SK-N-SH (cell line): ENCODE results near the gene TMEM123. TPM values are rescaled to one million over a fixed set of nuclear protein-coding genes. Genes with fewer than 3 reads are reported as not detected.

ENCODE experiments used
- CTCF ChIA-PET: fragments of 300-600, 350-600 bp; formaldehyde crosslinking; extraction: SDS; loops from one replicate; lab custom pipeline; 2021; lab: Yijun Ruan, JAX
- POLR2A ChIA-PET: fragments of 350-600 bp; sonication (Branson Sonifier 250); formaldehyde crosslinking; extraction: SDS; loops from one replicate; lab custom pipeline; 2020; ENCODE audit warnings: antibody characterized with exemption, inconsistent platforms; lab: Yijun Ruan, JAX
- DNase-seq: peaks from one replicate; pipeline ENCODE4 v3.0.0; 2012
- H2AFZ ChIP-seq: fragments of 200-600 bp; sonication (generic); 2 replicates; pipeline ENCODE4 v1.8.1; 2016; ENCODE audit warnings: antibody characterized with exemption, mild to moderate bottlenecking, low read depth
- H3F3A ChIP-seq: fragments of 200-600 bp; sonication (generic); replicated peaks from 2 replicates; pipeline ENCODE3; 2016; ENCODE audit warnings: antibody characterized with exemption, mild to moderate bottlenecking; ENCODE audit not compliant: insufficient read depth
- H3K27ac ChIP-seq, 2 experiments: fragments of 200-500 bp in 1 of 2; fragments of 200-600 bp in 1 of 2; sonication (Bioruptor generic) in 1 of 2; sonication (generic), shearing (Covaris generic) in 1 of 2; 2 replicates each; pipeline versions ENCODE4 v1.5.1 to v1.6.1; 2014 to 2016; ENCODE audit warnings: low read depth in 2 of 2, inconsistent platforms in 1 of 2, low read length in 1 of 2, mild to moderate bottlenecking in 1 of 2, mixed read lengths in 1 of 2
- H3K27me3 ChIP-seq: fragments of 200-600 bp; sonication (generic), shearing (Covaris generic); 2 replicates; pipeline ENCODE4 v1.6.1; 2016; ENCODE audit warnings: mixed run types; ENCODE audit not compliant: insufficient read depth
- H3K36me3 ChIP-seq, 2 experiments: fragments of 200-500 bp in 1 of 2; fragments of 200-600 bp in 1 of 2; sonication (Bioruptor generic) in 1 of 2; sonication (generic) in 1 of 2; replicated peaks in 1 of 2; 2 replicates each; pipeline versions ENCODE3 to v1.5.1; 2014 to 2016; ENCODE audit warnings: low read length in 1 of 2, mild to moderate bottlenecking in 1 of 2; ENCODE audit not compliant: insufficient read depth in 2 of 2, control insufficient read depth in 1 of 2
- H3K4me1 ChIP-seq, 2 experiments: fragments of 200-500 bp in 1 of 2; fragments of 200-600 bp in 1 of 2; sonication (Bioruptor generic) in 1 of 2; sonication (generic), shearing (Covaris generic) in 1 of 2; 2 replicates each; pipeline versions ENCODE4 v1.5.1 to v1.6.1; 2014 to 2016; ENCODE audit warnings: low read depth in 1 of 2, low read length in 1 of 2, mixed run types in 1 of 2; ENCODE audit not compliant: insufficient read depth in 2 of 2, control insufficient read depth in 1 of 2
- H3K4me2 ChIP-seq: fragments of 200-600 bp; sonication (generic), shearing (Covaris generic); 2 replicates; pipeline ENCODE4 v1.6.1; 2017; ENCODE audit warnings: mixed run types
- H3K4me3 ChIP-seq, 2 experiments: fragments of 200-500 bp in 1 of 2; fragments of 200-600 bp in 1 of 2; sonication (Bioruptor generic) in 1 of 2; sonication (generic), shearing (Covaris generic) in 1 of 2; 2 replicates each; pipeline versions ENCODE4 v1.5.1 to v1.8.1; 2014 to 2016; ENCODE audit warnings: low read depth in 2 of 2, inconsistent platforms in 1 of 2, low read length in 1 of 2, mild to moderate bottlenecking in 1 of 2, mixed read lengths in 1 of 2, moderate library complexity in 1 of 2
- H3K79me2 ChIP-seq: fragments of 200-600 bp; sonication (generic); 2 replicates; pipeline ENCODE4 v1.8.1; 2017; ENCODE audit warnings: mild to moderate bottlenecking; ENCODE audit not compliant: insufficient read depth
- H3K9ac ChIP-seq: fragments of 200-600 bp; sonication (generic); 2 replicates; pipeline ENCODE4 v1.6.1; 2017; ENCODE audit warnings: mixed run types
- H3K9me2 ChIP-seq: fragments of 200-600 bp; sonication (generic); 2 replicates; pipeline ENCODE4 v1.6.1; 2017; ENCODE audit warnings: mixed run types
- H3K9me3 ChIP-seq: fragments of 200-600 bp; sonication (generic); 2 replicates; pipeline ENCODE4 v1.6.1; 2017; ENCODE audit warnings: mixed run types, mild to moderate bottlenecking, moderate library complexity
- H4K20me1 ChIP-seq: fragments of 200-600 bp; sonication (generic); 2 replicates; pipeline ENCODE4 v1.6.1; 2017; ENCODE audit warnings: mild to moderate bottlenecking, mixed run types; ENCODE audit not compliant: insufficient read depth
- CHD2 ChIP-seq: fragments of 150-350 bp; IDR thresholded peaks from 2 replicates; pipeline ENCODE4 v1.6.1; 2018; ENCODE audit warnings: low read length; ENCODE audit not compliant: partially characterized antibody
- ELF1 ChIP-seq: IDR thresholded peaks from 2 replicates; pipeline ENCODE4 v1.4.0; 2012
- EP300 ChIP-seq, 2 experiments: IDR thresholded peaks; 2 replicates each; pipeline versions ENCODE4 v1.4.0 to v1.6.1; 2012; ENCODE audit warnings: borderline replicate concordance in 1 of 2, low read depth in 1 of 2, low read length in 1 of 2
- EZH2phosphoT487 ChIP-seq: fragments of 200-600 bp; sonication (generic); IDR thresholded peaks from 2 replicates; pipeline ENCODE4 v1.6.1; 2017; ENCODE audit warnings: low read depth, mixed run types, mild to moderate bottlenecking, antibody characterized with exemption, moderate library complexity, borderline replicate concordance
- FOSL2 ChIP-seq: IDR thresholded peaks from 2 replicates; pipeline ENCODE4 v1.4.0; 2012; ENCODE audit warnings: low read depth, mild to moderate bottlenecking, moderate library complexity, borderline replicate concordance
- FOXM1 ChIP-seq: IDR thresholded peaks from 2 replicates; pipeline ENCODE4 v1.4.0; 2012; ENCODE audit warnings: low read depth, mild to moderate bottlenecking
- MEF2A ChIP-seq: IDR thresholded peaks from 2 replicates; pipeline ENCODE4 v1.4.0; 2012; ENCODE audit warnings: low read depth, borderline replicate concordance
- NRF1 ChIP-seq: IDR thresholded peaks from 2 replicates; pipeline ENCODE4 v1.6.1; 2012; ENCODE audit warnings: low read depth, mild to moderate bottlenecking, low read length
- RXRA ChIP-seq: IDR thresholded peaks from 2 replicates; pipeline ENCODE4 v1.4.0; 2012; ENCODE audit warnings: low read depth, mild to moderate bottlenecking, borderline replicate concordance
- SIN3A ChIP-seq: IDR thresholded peaks from 2 replicates; pipeline ENCODE4 v1.6.1; 2012; ENCODE audit warnings: low read depth, mild to moderate bottlenecking, low read length, moderate library complexity, borderline replicate concordance
- TAF1 ChIP-seq: IDR thresholded peaks from 2 replicates; pipeline ENCODE4 v1.6.1; 2012; ENCODE audit warnings: low read depth, mild to moderate bottlenecking, low read length, moderate library complexity, borderline replicate concordance
- TCF12 ChIP-seq: IDR thresholded peaks from 2 replicates; pipeline ENCODE4 v1.4.0; 2012
- YY1 ChIP-seq: IDR thresholded peaks from 2 replicates; pipeline ENCODE4 v1.4.0; 2012; ENCODE audit warnings: low read depth, mild to moderate bottlenecking
- WGBS: methylation state at CpG from one replicate; pipeline ENCODE4 v1.1.6; 2017; ENCODE audit warnings: low lambda C conversion rate; 5-methylcytosine and 5-hydroxymethylcytosine counted together
- polyA plus RNA-seq, 3 experiments: library from polyadenylated mRNA; depleted of rRNA; stranded (reverse); fragments of >200 nt; gene quantifications; 2 replicates each; pipeline ENCODE4 v1.2.3, GENCODE V29; 2012
- TF ChIP-seq, protein P1 (sequence below): fragments of 200-600 bp; sonication (generic); IDR thresholded peaks from 2 replicates; pipeline ENCODE4 v1.6.1; 2017; ENCODE audit warnings: antibody characterized with exemption, mild to moderate bottlenecking, moderate library complexity
- TF ChIP-seq, protein P2 (sequence below): fragments of 150-350 bp; IDR thresholded peaks from 2 replicates; pipeline ENCODE4 v1.6.1; 2016; ENCODE audit warnings: mild to moderate bottlenecking, low read depth, low read length
- TF ChIP-seq, protein P3 (sequence below): fragments of 150-350 bp; IDR thresholded peaks from 2 replicates; pipeline ENCODE4 v1.6.1; 2017; ENCODE audit warnings: antibody characterized with exemption, low read length, low read depth, borderline replicate concordance
- TF ChIP-seq, protein P4 (sequence below): IDR thresholded peaks from 2 replicates; pipeline ENCODE4; 2012
- TF ChIP-seq, protein P5 (sequence below): IDR thresholded peaks from 2 replicates; pipeline ENCODE4 v1.4.0; 2012; ENCODE audit warnings: low read depth, borderline replicate concordance
- TF ChIP-seq, protein P6 (sequence below): IDR thresholded peaks from 2 replicates; pipeline ENCODE4 v1.4.0; 2012; ENCODE audit warnings: low read depth, borderline replicate concordance

The TMEM123 gene
- polyA plus RNA-seq, 1 of the 3 experiments (the other 2 are of a cell fraction) = 86.1 TPM

DNA sequence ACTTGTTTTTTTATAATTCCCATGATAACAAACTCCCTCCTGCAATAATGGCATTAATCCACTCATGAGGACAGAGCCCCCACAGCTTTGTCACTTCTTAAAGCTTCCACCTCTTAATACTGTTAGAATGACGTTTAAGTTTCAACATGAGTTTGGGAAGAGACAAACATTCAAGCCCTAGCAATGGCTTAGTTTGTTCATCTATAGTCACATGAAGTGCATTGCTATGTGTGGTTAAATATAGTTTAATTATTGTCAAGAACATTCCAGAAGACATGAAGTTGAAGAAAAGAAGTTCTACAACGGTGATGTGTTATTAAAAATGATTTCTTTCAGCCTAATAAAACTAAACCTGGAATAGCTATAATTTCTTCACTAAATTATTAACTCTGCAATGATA is 47.4 kb upstream of the TMEM123 start:
- H3F3A ChIP-seq = no peaks in the 10 kb centered on the region
- H3K9ac ChIP-seq = no peak overlapping the region
- H3K27me3 ChIP-seq = no peaks in the 10 kb centered on the region
- peaks cover 0 to 2% of the 10 kb centered on the region in 2 experiments; a peak in 1 of 4 replicates for H3K4me1 ChIP-seq
- TF ChIP-seq TAF1 = no peak
- TF ChIP-seq, protein P1, sequence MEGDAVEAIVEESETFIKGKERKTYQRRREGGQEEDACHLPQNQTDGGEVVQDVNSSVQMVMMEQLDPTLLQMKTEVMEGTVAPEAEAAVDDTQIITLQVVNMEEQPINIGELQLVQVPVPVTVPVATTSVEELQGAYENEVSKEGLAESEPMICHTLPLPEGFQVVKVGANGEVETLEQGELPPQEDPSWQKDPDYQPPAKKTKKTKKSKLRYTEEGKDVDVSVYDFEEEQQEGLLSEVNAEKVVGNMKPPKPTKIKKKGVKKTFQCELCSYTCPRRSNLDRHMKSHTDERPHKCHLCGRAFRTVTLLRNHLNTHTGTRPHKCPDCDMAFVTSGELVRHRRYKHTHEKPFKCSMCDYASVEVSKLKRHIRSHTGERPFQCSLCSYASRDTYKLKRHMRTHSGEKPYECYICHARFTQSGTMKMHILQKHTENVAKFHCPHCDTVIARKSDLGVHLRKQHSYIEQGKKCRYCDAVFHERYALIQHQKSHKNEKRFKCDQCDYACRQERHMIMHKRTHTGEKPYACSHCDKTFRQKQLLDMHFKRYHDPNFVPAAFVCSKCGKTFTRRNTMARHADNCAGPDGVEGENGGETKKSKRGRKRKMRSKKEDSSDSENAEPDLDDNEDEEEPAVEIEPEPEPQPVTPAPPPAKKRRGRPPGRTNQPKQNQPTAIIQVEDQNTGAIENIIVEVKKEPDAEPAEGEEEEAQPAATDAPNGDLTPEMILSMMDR = no peak
- TF ChIP-seq RXRA = no peak
- TF ChIP-seq CHD2 = no peak
- no peak for TF ChIP-seq EZH2phosphoT487
- no peak for TF ChIP-seq FOSL2
- TF ChIP-seq, protein P2, sequence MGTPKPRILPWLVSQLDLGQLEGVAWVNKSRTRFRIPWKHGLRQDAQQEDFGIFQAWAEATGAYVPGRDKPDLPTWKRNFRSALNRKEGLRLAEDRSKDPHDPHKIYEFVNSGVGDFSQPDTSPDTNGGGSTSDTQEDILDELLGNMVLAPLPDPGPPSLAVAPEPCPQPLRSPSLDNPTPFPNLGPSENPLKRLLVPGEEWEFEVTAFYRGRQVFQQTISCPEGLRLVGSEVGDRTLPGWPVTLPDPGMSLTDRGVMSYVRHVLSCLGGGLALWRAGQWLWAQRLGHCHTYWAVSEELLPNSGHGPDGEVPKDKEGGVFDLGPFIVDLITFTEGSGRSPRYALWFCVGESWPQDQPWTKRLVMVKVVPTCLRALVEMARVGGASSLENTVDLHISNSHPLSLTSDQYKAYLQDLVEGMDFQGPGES = no peak
- H3K4me3 ChIP-seq = no peak overlapping the region
- no peaks in the 10 kb centered on the region for H3K36me3 ChIP-seq
- no peaks in the 10 kb centered on the region for H3K9me2 ChIP-seq
- no peak overlapping the region for H3K27ac ChIP-seq
- H4K20me1 ChIP-seq = no peaks in the 10 kb centered on the region
- H3K9me3 ChIP-seq = no peaks in the 10 kb centered on the region
- no peaks in the 10 kb centered on the region for H3K79me2 ChIP-seq
- H3K4me2 ChIP-seq = no peak overlapping the region
- ChIA-PET POLR2A (no interaction called here), CTCF (interaction anchor here (0.7 to 3.2 kb wide), 4 partner anchors 9 to 158 kb away, joined by 3 to 13 read pairs (median 7); no protein-coding TSS in a partner anchor)
- no peak for DNase-seq
- WGBS = 34% methylated on average over 2 of the region's 2 CpGs
- no peak overlapping the region for H2AFZ ChIP-seq

DNA sequence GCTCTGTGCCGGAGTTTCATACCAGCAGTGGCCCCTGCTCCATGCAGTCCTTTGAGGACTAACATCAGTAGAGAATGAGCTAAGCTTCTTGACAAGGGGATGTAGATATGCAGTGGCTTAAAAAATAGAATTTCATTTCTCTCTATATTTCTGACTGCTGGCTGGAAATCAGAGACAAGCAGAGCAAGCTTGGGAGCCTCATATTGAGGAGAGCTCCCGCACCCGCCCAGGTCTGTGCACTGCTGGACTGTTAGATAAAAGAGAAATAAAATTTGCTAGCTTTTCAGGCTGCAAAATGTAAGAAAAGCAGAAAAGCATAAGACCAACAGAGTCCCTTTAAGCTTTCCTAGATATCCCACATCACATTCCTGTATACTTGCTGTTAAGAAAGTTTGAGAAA is 46.6 kb upstream of the TMEM123 start:
- Histone ChIP-seq H3K4me1 (peaks cover 0 to 2% of the 10 kb centered on the region in 2 experiments; a peak in 1 of 4 replicates), H3K9me2 (no peaks in the 10 kb centered on the region), H2AFZ (no peak overlapping the region), H3K27ac (no peak overlapping the region), H3K27me3 (no peaks in the 10 kb centered on the region), H3K36me3 (no peaks in the 10 kb centered on the region), H3K4me2 (no peak overlapping the region), H3K9me3 (no peaks in the 10 kb centered on the region), H4K20me1 (no peaks in the 10 kb centered on the region), H3K4me3 (no peak overlapping the region), H3F3A (peaks cover 3% of the 10 kb centered on the region), H3K9ac (no peak overlapping the region), H3K79me2 (no peaks in the 10 kb centered on the region)
- POLR2A ChIA-PET = interaction anchor here (0.7 kb wide), 1 partner anchor 132 kb away, joined by 6 read pairs; no protein-coding TSS in a partner anchor
- WGBS = 89% methylated on average over 3 of the region's 3 CpGs
- CTCF ChIA-PET = interaction anchor here (0.7 to 3.2 kb wide), 5 partner anchors 8 to 211 kb away, joined by 3 to 13 read pairs (median 7); no protein-coding TSS in a partner anchor
- no peak for DNase-seq
- TF ChIP-seq TCF12 = no peak
- TF ChIP-seq FOXM1 = no peak
- TF ChIP-seq RXRA = no peak
- no peak for TF ChIP-seq SIN3A
- no peak for TF ChIP-seq ELF1
- TF ChIP-seq, protein P3, sequence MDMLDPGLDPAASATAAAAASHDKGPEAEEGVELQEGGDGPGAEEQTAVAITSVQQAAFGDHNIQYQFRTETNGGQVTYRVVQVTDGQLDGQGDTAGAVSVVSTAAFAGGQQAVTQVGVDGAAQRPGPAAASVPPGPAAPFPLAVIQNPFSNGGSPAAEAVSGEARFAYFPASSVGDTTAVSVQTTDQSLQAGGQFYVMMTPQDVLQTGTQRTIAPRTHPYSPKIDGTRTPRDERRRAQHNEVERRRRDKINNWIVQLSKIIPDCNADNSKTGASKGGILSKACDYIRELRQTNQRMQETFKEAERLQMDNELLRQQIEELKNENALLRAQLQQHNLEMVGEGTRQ = no peak
- no peak for TF ChIP-seq TAF1
- no peak for TF ChIP-seq FOSL2
- no peak for TF ChIP-seq EP300 (IDR thresholded peaks at IDR 0.05; ENCODE audit: borderline replicate concordance in 1 of 2, low read depth in 1 of 2, low read length in 1 of 2)
- no peak for TF ChIP-seq MEF2A
- TF ChIP-seq, protein P4, sequence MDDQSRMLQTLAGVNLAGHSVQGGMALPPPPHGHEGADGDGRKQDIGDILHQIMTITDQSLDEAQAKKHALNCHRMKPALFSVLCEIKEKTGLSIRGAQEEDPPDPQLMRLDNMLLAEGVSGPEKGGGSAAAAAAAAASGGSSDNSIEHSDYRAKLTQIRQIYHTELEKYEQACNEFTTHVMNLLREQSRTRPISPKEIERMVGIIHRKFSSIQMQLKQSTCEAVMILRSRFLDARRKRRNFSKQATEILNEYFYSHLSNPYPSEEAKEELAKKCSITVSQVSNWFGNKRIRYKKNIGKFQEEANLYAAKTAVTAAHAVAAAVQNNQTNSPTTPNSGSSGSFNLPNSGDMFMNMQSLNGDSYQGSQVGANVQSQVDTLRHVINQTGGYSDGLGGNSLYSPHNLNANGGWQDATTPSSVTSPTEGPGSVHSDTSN = no peak
- TF ChIP-seq, protein P5, sequence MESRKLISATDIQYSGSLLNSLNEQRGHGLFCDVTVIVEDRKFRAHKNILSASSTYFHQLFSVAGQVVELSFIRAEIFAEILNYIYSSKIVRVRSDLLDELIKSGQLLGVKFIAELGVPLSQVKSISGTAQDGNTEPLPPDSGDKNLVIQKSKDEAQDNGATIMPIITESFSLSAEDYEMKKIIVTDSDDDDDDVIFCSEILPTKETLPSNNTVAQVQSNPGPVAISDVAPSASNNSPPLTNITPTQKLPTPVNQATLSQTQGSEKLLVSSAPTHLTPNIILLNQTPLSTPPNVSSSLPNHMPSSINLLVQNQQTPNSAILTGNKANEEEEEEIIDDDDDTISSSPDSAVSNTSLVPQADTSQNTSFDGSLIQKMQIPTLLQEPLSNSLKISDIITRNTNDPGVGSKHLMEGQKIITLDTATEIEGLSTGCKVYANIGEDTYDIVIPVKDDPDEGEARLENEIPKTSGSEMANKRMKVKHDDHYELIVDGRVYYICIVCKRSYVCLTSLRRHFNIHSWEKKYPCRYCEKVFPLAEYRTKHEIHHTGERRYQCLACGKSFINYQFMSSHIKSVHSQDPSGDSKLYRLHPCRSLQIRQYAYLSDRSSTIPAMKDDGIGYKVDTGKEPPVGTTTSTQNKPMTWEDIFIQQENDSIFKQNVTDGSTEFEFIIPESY = no peak
- TF ChIP-seq YY1 = no peak
- TF ChIP-seq, protein P6, sequence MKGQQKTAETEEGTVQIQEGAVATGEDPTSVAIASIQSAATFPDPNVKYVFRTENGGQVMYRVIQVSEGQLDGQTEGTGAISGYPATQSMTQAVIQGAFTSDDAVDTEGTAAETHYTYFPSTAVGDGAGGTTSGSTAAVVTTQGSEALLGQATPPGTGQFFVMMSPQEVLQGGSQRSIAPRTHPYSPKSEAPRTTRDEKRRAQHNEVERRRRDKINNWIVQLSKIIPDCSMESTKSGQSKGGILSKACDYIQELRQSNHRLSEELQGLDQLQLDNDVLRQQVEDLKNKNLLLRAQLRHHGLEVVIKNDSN = no peak
- no peak for TF ChIP-seq NRF1
